ENCODE results near the gene HESX1. TPM values are rescaled to one million over a fixed set of nuclear protein-coding genes. Genes with fewer than 3 reads are reported as not detected.

Gene HESX1
- total and polyA plus RNA-seq, 11 donors, result 0.29 to 1.5 (median 0.71) TPM; not detected in 4

- intact Hi-C loops (cut with DNase I), result loop anchor here in 3 of 10 donors (10.0 kb wide), 3 partner anchors 49 to 679 kb away; partner anchors contain the start of gene APPL1 (in 1 of the 3)
Measured at GRCh38 chr3:57176045-57176444, 23.7 kb downstream of the HESX1 start.

GRCh38 chr3:57173687-57174086 lies 26.1 kb downstream of the HESX1 start:
- peaks cover 0 to 14% (median 0%) of the 10 kb centered on the region in 12 donors for H3K4me1 ChIP-seq
- no peak for TF ChIP-seq POLR2A (IDR thresholded peaks at IDR 0.05)
- TF ChIP-seq CTCF (IDR thresholded peaks at IDR 0.05), result no peak
- H3K4me3 ChIP-seq, result no peak overlapping the region
- DNase-seq (no peak), ATAC-seq (no peak)
- intact Hi-C loops (cut with DNase I), result loop anchor here in 5 of 10 donors (5.0 to 10.0 kb wide), 6 partner anchors 51 to 681 kb away; partner anchors contain the start of gene APPL1 (in 3 of the 5)
- peaks cover 0 to 5% (median 0%) of the 10 kb centered on the region in 9 donors for H3K27me3 ChIP-seq
- no peak overlapping the region for H3K27ac ChIP-seq
- no peaks in the 10 kb centered on the region for H3K9me3 ChIP-seq
- 73 to 82% (median 75%) methylated on average over 2 of the region's 2 CpGs for WGBS, 4 donors
- no peaks in the 10 kb centered on the region for H3K36me3 ChIP-seq

More at GRCh38 chr3:57176045-57176444, 23.7 kb downstream of the HESX1 start:
- DNase-seq (no peak), ATAC-seq (no peak)
- Histone ChIP-seq H3K4me3 (no peak overlapping the region), H3K4me1 (peaks cover 0 to 4% (median 0%) of the 10 kb centered on the region in 12 donors), H3K27ac (no peak overlapping the region), H3K36me3 (no peaks in the 10 kb centered on the region), H3K9me3 (no peaks in the 10 kb centered on the region), H3K27me3 (peaks cover 0 to 5% (median 0%) of the 10 kb centered on the region in 9 donors)
- WGBS, 4 donors, result 50 to 78% (median 62%) methylated on average over 1 of the region's 1 CpG
- no peak for TF ChIP-seq POLR2A (IDR thresholded peaks at IDR 0.05)
- TF ChIP-seq CTCF (IDR thresholded peaks at IDR 0.05), result no peak

DNA sequence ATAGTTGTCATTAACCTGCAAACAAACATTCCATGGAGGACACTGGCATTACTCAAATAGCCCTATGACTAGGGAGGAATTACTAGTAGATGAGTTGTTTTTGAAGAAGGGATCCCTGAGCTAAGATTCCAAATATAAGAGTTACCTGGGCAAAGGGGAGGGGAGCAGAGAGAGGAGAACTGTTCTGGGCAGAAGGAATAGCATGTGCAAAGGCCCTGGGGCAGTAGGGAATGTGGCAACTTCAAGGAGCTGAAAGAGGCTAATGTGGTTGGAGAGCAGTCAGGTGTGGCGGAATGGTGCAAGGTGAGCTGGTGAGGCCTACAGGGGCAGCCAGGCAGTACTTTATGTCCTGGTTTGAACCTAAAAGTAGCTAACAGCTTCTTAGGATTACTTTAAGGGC lies 28.8 kb downstream of the HESX1 start:
- WGBS, 4 donors, result 94 to 100% (median 98%) methylated on average over 1 of the region's 1 CpG
- intact Hi-C loops (cut with DNase I), result loop anchor here in 6 of 10 donors (2.0 to 10.0 kb wide), 9 partner anchors 54 to 684 kb away; partner anchors contain the start of gene APPL1 (in 4 of the 6)
- DNase-seq, result no peak

More for the DNA sequence above, 28.8 kb downstream of the HESX1 start:
- no peak overlapping the region for H3K27ac ChIP-seq
- TF ChIP-seq CTCF (IDR thresholded peaks at IDR 0.05) (no peak), POLR2A (IDR thresholded peaks at IDR 0.05) (no peak)
- no peaks in the 10 kb centered on the region for H3K36me3 ChIP-seq
- peaks cover 0 to 7% (median 0%) of the 10 kb centered on the region in 9 donors for H3K27me3 ChIP-seq
- H3K4me1 ChIP-seq, result peaks cover 0 to 14% (median under 1%) of the 10 kb centered on the region in 12 donors
- no peak for ATAC-seq
- H3K4me3 ChIP-seq, result no peak overlapping the region
- no peaks in the 10 kb centered on the region for H3K9me3 ChIP-seq

Data from heart left ventricle (tissue), 16 donors.